ENCODE results near the gene PHF20.
"Not testable (repeated sequence)": the region's sequence is repeated elsewhere in the genome, so short reads cannot be mapped to it uniquely, and the experiment has no call there.

PHF20 gene

GRCh38 chr20:35776513-35777101 is 4.8 kb downstream of the PHF20 start:
- no peak for DNase-seq (ENCODE audit: low read depth in 1 of 2, low spot score in 1 of 2)

- DNase-seq (ENCODE audit: low read depth in 1 of 2, low spot score in 1 of 2): not testable (repeated sequence)
Observed at GRCh38 chr20:35783811-35784210, 12.0 kb downstream of the PHF20 start.

- DNase-seq (ENCODE audit: low read depth in 1 of 2, low spot score in 1 of 2): not testable (repeated sequence)
Observed at GRCh38 chr20:35785541-35785940, 13.7 kb downstream of the PHF20 start.

GRCh38 chr20:35788796-35789195 is 17.0 kb downstream of the PHF20 start:
- no peak for DNase-seq (ENCODE audit: low read depth in 1 of 2, low spot score in 1 of 2)

GRCh38 chr20:35791097-35791496 is 19.3 kb downstream of the PHF20 start:
- DNase-seq (ENCODE audit: low read depth in 1 of 2, low spot score in 1 of 2): no peak

- no peak for DNase-seq (ENCODE audit: low read depth in 1 of 2, low spot score in 1 of 2)
Observed at GRCh38 chr20:35791821-35792220, 20.0 kb downstream of the PHF20 start.

- no peak for DNase-seq (ENCODE audit: low read depth in 1 of 2, low spot score in 1 of 2)
Observed at GRCh38 chr20:35792740-35793139, 20.9 kb downstream of the PHF20 start.

GRCh38 chr20:35796571-35796970 is 24.8 kb downstream of the PHF20 start:
- no peak for DNase-seq (ENCODE audit: low read depth in 1 of 2, low spot score in 1 of 2)

- DNase-seq (ENCODE audit: low read depth in 1 of 2, low spot score in 1 of 2): no peak
Observed at GRCh38 chr20:35801865-35802264, 30.1 kb downstream of the PHF20 start.

GRCh38 chr20:35806075-35806474 is 34.3 kb downstream of the PHF20 start:
- DNase-seq (ENCODE audit: low read depth in 1 of 2, low spot score in 1 of 2): no peak

- DNase-seq (ENCODE audit: low read depth in 1 of 2, low spot score in 1 of 2): no peak
Observed at GRCh38 chr20:35807877-35808276, 36.1 kb downstream of the PHF20 start.

GRCh38 chr20:35820715-35821114 is 48.9 kb downstream of the PHF20 start:
- no peak for DNase-seq (ENCODE audit: low read depth in 1 of 2, low spot score in 1 of 2)

GRCh38 chr20:35821807-35822242 is 50.0 kb downstream of the PHF20 start:
- DNase-seq (ENCODE audit: low read depth in 1 of 2, low spot score in 1 of 2): no peak

- no peak for DNase-seq (ENCODE audit: low read depth in 1 of 2, low spot score in 1 of 2)
Observed at GRCh38 chr20:35823147-35823546, 51.3 kb downstream of the PHF20 start.

- no peak for DNase-seq (ENCODE audit: low read depth in 1 of 2, low spot score in 1 of 2)
Observed at GRCh38 chr20:35823937-35824336, 52.1 kb downstream of the PHF20 start.

- no peak for DNase-seq (ENCODE audit: low read depth in 1 of 2, low spot score in 1 of 2)
Observed at GRCh38 chr20:35826397-35826998, 54.7 kb downstream of the PHF20 start.

GRCh38 chr20:35828434-35828833 is 56.6 kb downstream of the PHF20 start:
- DNase-seq (ENCODE audit: low read depth in 1 of 2, low spot score in 1 of 2): no peak

GRCh38 chr20:35828916-35829315 is 57.1 kb downstream of the PHF20 start:
- no peak for DNase-seq (ENCODE audit: low read depth in 1 of 2, low spot score in 1 of 2)

GRCh38 chr20:35830264-35830663 is 58.4 kb downstream of the PHF20 start:
- DNase-seq (ENCODE audit: low read depth in 1 of 2, low spot score in 1 of 2): no peak

- DNase-seq (ENCODE audit: low read depth in 1 of 2, low spot score in 1 of 2): no peak
Observed at GRCh38 chr20:35831029-35831428, 59.2 kb downstream of the PHF20 start.

- no peak for DNase-seq (ENCODE audit: low read depth in 1 of 2, low spot score in 1 of 2)
Observed at GRCh38 chr20:35831971-35832370, 60.2 kb downstream of the PHF20 start.

- no peak for DNase-seq (ENCODE audit: low read depth in 1 of 2, low spot score in 1 of 2)
Observed at GRCh38 chr20:35833241-35833640, 61.4 kb downstream of the PHF20 start.

- no peak for DNase-seq (ENCODE audit: low read depth in 1 of 2, low spot score in 1 of 2)
Observed at GRCh38 chr20:35837577-35838195, 65.9 kb downstream of the PHF20 start.

Measured in activated T-helper 1 cell treated with anti-CD3 and anti-CD28 coated beads, Interleukin-2, amount 50 U/mL, for 16 hours (primary cell).